GM19043 (cell line): ENCODE measurements around the gene CHAMP1.

ENCODE experiments used
- ATAC-seq: cut with Tn5 transposase; IDR thresholded peaks from one replicate; pipeline ENCODE4 v1.9.1; 2021; ENCODE audit warnings: low read depth; ENCODE audit not compliant: unreplicated experiment

CHAMP1 gene

GRCh38 chr13:114298866-114299265 lies 15.4 kb upstream of the CHAMP1 start:
- no peak for ATAC-seq

- ATAC-seq, result no peak
Measured at GRCh38 chr13:114299604-114300305, 14.5 kb upstream of the CHAMP1 start.

- ATAC-seq, result no peak
Measured at GRCh38 chr13:114303700-114304327, 10.5 kb upstream of the CHAMP1 start.

- ATAC-seq, result no peak
Measured at GRCh38 chr13:114304346-114305034, 9.8 kb upstream of the CHAMP1 start.

- no peak for ATAC-seq
Measured at GRCh38 chr13:114309086-114309485, 5.2 kb upstream of the CHAMP1 start.

GRCh38 chr13:114309806-114310410 lies 4.4 kb upstream of the CHAMP1 start:
- no peak for ATAC-seq

GRCh38 chr13:114310956-114311355 lies 3.3 kb upstream of the CHAMP1 start:
- no peak for ATAC-seq

GRCh38 chr13:114311387-114311786 lies 2.9 kb upstream of the CHAMP1 start:
- ATAC-seq, result no peak

GRCh38 chr13:114311908-114312307 lies 2.4 kb upstream of the CHAMP1 start:
- ATAC-seq, result no peak

- no peak for ATAC-seq
Measured at GRCh38 chr13:114313061-114313860, 1.0 kb upstream of the CHAMP1 start.

GRCh38 chr13:114315074-114315785 lies 927 bp downstream of the CHAMP1 start:
- ATAC-seq, result no peak

- ATAC-seq, result no peak
Measured at GRCh38 chr13:114318624-114319023, 4.3 kb downstream of the CHAMP1 start.

- no peak for ATAC-seq
Measured at GRCh38 chr13:114319441-114319913, 5.2 kb downstream of the CHAMP1 start.

- no peak for ATAC-seq
Measured at GRCh38 chr13:114320065-114320464, 5.8 kb downstream of the CHAMP1 start.

GRCh38 chr13:114321256-114321655 lies 7.0 kb downstream of the CHAMP1 start:
- ATAC-seq, result no peak

GRCh38 chr13:114323349-114323748 lies 9.0 kb downstream of the CHAMP1 start:
- ATAC-seq, result no peak

- ATAC-seq, result no peak
Measured at GRCh38 chr13:114324334-114324733, 10.0 kb downstream of the CHAMP1 start.

- ATAC-seq, result no peak
Measured at GRCh38 chr13:114325729-114326128, 11.4 kb downstream of the CHAMP1 start.

- no peak for ATAC-seq
Measured at GRCh38 chr13:114328034-114328433, 13.7 kb downstream of the CHAMP1 start.

- ATAC-seq, result no peak
Measured at GRCh38 chr13:114328595-114328994, 14.3 kb downstream of the CHAMP1 start.
